SK-N-SH (cell line): ENCODE results near the gene WWOX. TPM values are rescaled to one million over a fixed set of nuclear protein-coding genes. Genes with fewer than 3 reads are reported as not detected.

Experiments
- CTCF ChIA-PET: fragments of 300-600, 350-600 bp; formaldehyde crosslinking; extraction: SDS; loops from one replicate; lab custom pipeline; 2021; lab: Yijun Ruan, JAX
- POLR2A ChIA-PET: fragments of 350-600 bp; sonication (Branson Sonifier 250); formaldehyde crosslinking; extraction: SDS; loops from one replicate; lab custom pipeline; 2020; ENCODE audit warnings: antibody characterized with exemption, inconsistent platforms; lab: Yijun Ruan, JAX
- DNase-seq: peaks from one replicate; pipeline ENCODE4 v3.0.0; 2012
- H2AFZ ChIP-seq: fragments of 200-600 bp; sonication (generic); 2 replicates; pipeline ENCODE4 v1.8.1; 2016; ENCODE audit warnings: antibody characterized with exemption, mild to moderate bottlenecking, low read depth
- H3F3A ChIP-seq: fragments of 200-600 bp; sonication (generic); replicated peaks from 2 replicates; pipeline ENCODE3; 2016; ENCODE audit warnings: antibody characterized with exemption, mild to moderate bottlenecking; ENCODE audit not compliant: insufficient read depth
- H3K27ac ChIP-seq, 2 experiments: fragments of 200-500 bp in 1 of 2; fragments of 200-600 bp in 1 of 2; sonication (Bioruptor generic) in 1 of 2; sonication (generic), shearing (Covaris generic) in 1 of 2; 2 replicates each; pipeline versions ENCODE4 v1.5.1 to v1.6.1; 2014 to 2016; ENCODE audit warnings: low read depth in 2 of 2, inconsistent platforms in 1 of 2, low read length in 1 of 2, mild to moderate bottlenecking in 1 of 2, mixed read lengths in 1 of 2
- H3K27me3 ChIP-seq: fragments of 200-600 bp; sonication (generic), shearing (Covaris generic); 2 replicates; pipeline ENCODE4 v1.6.1; 2016; ENCODE audit warnings: mixed run types; ENCODE audit not compliant: insufficient read depth
- H3K36me3 ChIP-seq, 2 experiments: fragments of 200-500 bp in 1 of 2; fragments of 200-600 bp in 1 of 2; sonication (Bioruptor generic) in 1 of 2; sonication (generic) in 1 of 2; replicated peaks in 1 of 2; 2 replicates each; pipeline versions ENCODE3 to v1.5.1; 2014 to 2016; ENCODE audit warnings: low read length in 1 of 2, mild to moderate bottlenecking in 1 of 2; ENCODE audit not compliant: insufficient read depth in 2 of 2, control insufficient read depth in 1 of 2
- H3K4me1 ChIP-seq, 2 experiments: fragments of 200-500 bp in 1 of 2; fragments of 200-600 bp in 1 of 2; sonication (Bioruptor generic) in 1 of 2; sonication (generic), shearing (Covaris generic) in 1 of 2; 2 replicates each; pipeline versions ENCODE4 v1.5.1 to v1.6.1; 2014 to 2016; ENCODE audit warnings: low read depth in 1 of 2, low read length in 1 of 2, mixed run types in 1 of 2; ENCODE audit not compliant: insufficient read depth in 2 of 2, control insufficient read depth in 1 of 2
- H3K4me2 ChIP-seq: fragments of 200-600 bp; sonication (generic), shearing (Covaris generic); 2 replicates; pipeline ENCODE4 v1.6.1; 2017; ENCODE audit warnings: mixed run types
- H3K4me3 ChIP-seq, 2 experiments: fragments of 200-500 bp in 1 of 2; fragments of 200-600 bp in 1 of 2; sonication (Bioruptor generic) in 1 of 2; sonication (generic), shearing (Covaris generic) in 1 of 2; 2 replicates each; pipeline versions ENCODE4 v1.5.1 to v1.8.1; 2014 to 2016; ENCODE audit warnings: low read depth in 2 of 2, inconsistent platforms in 1 of 2, low read length in 1 of 2, mild to moderate bottlenecking in 1 of 2, mixed read lengths in 1 of 2, moderate library complexity in 1 of 2
- H3K79me2 ChIP-seq: fragments of 200-600 bp; sonication (generic); 2 replicates; pipeline ENCODE4 v1.8.1; 2017; ENCODE audit warnings: mild to moderate bottlenecking; ENCODE audit not compliant: insufficient read depth
- H3K9ac ChIP-seq: fragments of 200-600 bp; sonication (generic); 2 replicates; pipeline ENCODE4 v1.6.1; 2017; ENCODE audit warnings: mixed run types
- H3K9me2 ChIP-seq: fragments of 200-600 bp; sonication (generic); 2 replicates; pipeline ENCODE4 v1.6.1; 2017; ENCODE audit warnings: mixed run types
- H3K9me3 ChIP-seq: fragments of 200-600 bp; sonication (generic); 2 replicates; pipeline ENCODE4 v1.6.1; 2017; ENCODE audit warnings: mixed run types, mild to moderate bottlenecking, moderate library complexity
- H4K20me1 ChIP-seq: fragments of 200-600 bp; sonication (generic); 2 replicates; pipeline ENCODE4 v1.6.1; 2017; ENCODE audit warnings: mild to moderate bottlenecking, mixed run types; ENCODE audit not compliant: insufficient read depth
- ELF1 ChIP-seq: IDR thresholded peaks from 2 replicates; pipeline ENCODE4 v1.4.0; 2012
- EZH2phosphoT487 ChIP-seq: fragments of 200-600 bp; sonication (generic); IDR thresholded peaks from 2 replicates; pipeline ENCODE4 v1.6.1; 2017; ENCODE audit warnings: low read depth, mixed run types, mild to moderate bottlenecking, antibody characterized with exemption, moderate library complexity, borderline replicate concordance
- GABPA ChIP-seq: IDR thresholded peaks from 2 replicates; pipeline ENCODE4 v1.4.0; 2012; ENCODE audit warnings: low read depth, mild to moderate bottlenecking
- MEF2A ChIP-seq: IDR thresholded peaks from 2 replicates; pipeline ENCODE4 v1.4.0; 2012; ENCODE audit warnings: low read depth, borderline replicate concordance
- MXI1 ChIP-seq: IDR thresholded peaks from 2 replicates; pipeline ENCODE4 v1.6.1; 2012; ENCODE audit warnings: mild to moderate bottlenecking, low read depth, low read length, improper control_type of control experiment
- NFIC ChIP-seq: IDR thresholded peaks from 2 replicates; pipeline ENCODE4 v1.4.0; 2012; ENCODE audit warnings: borderline replicate concordance
- RAD21 ChIP-seq: IDR thresholded peaks from 2 replicates; pipeline ENCODE4 v1.6.1; 2012; ENCODE audit warnings: mild to moderate bottlenecking, low read length
- RCOR1 ChIP-seq: fragments of 150-350 bp; IDR thresholded peaks from 2 replicates; pipeline ENCODE4 v1.6.1; 2017; ENCODE audit warnings: antibody characterized with exemption, low read length
- RFX5 ChIP-seq: IDR thresholded peaks from 2 replicates; pipeline ENCODE4 v1.6.1; 2012; ENCODE audit warnings: mild to moderate bottlenecking, improper control_type of control experiment, low read length
- RXRA ChIP-seq: IDR thresholded peaks from 2 replicates; pipeline ENCODE4 v1.4.0; 2012; ENCODE audit warnings: low read depth, mild to moderate bottlenecking, borderline replicate concordance
- SIN3A ChIP-seq: IDR thresholded peaks from 2 replicates; pipeline ENCODE4 v1.6.1; 2012; ENCODE audit warnings: low read depth, mild to moderate bottlenecking, low read length, moderate library complexity, borderline replicate concordance
- TAF1 ChIP-seq: IDR thresholded peaks from 2 replicates; pipeline ENCODE4 v1.6.1; 2012; ENCODE audit warnings: low read depth, mild to moderate bottlenecking, low read length, moderate library complexity, borderline replicate concordance
- TCF12 ChIP-seq: IDR thresholded peaks from 2 replicates; pipeline ENCODE4 v1.4.0; 2012
- YY1 ChIP-seq: IDR thresholded peaks from 2 replicates; pipeline ENCODE4 v1.4.0; 2012; ENCODE audit warnings: low read depth, mild to moderate bottlenecking
- WGBS: methylation state at CpG from one replicate; pipeline ENCODE4 v1.1.6; 2017; ENCODE audit warnings: low lambda C conversion rate; 5-methylcytosine and 5-hydroxymethylcytosine counted together
- polyA plus RNA-seq, 3 experiments: library from polyadenylated mRNA; depleted of rRNA; stranded (reverse); fragments of >200 nt; gene quantifications; 2 replicates each; pipeline ENCODE4 v1.2.3, GENCODE V29; 2012
- TF ChIP-seq, protein P1 (sequence below): fragments of 200-600 bp; sonication (generic); IDR thresholded peaks from 2 replicates; pipeline ENCODE4 v1.6.1; 2017; ENCODE audit warnings: antibody characterized with exemption, mild to moderate bottlenecking, moderate library complexity
- TF ChIP-seq, protein P2 (sequence below): IDR thresholded peaks from 2 replicates; pipeline ENCODE4 v1.4.0; 2012; ENCODE audit warnings: low read depth, borderline replicate concordance

WWOX gene
- polyA plus RNA-seq, 1 of the 3 experiments (the other 2 are of a cell fraction) = 10.8 TPM

DNA sequence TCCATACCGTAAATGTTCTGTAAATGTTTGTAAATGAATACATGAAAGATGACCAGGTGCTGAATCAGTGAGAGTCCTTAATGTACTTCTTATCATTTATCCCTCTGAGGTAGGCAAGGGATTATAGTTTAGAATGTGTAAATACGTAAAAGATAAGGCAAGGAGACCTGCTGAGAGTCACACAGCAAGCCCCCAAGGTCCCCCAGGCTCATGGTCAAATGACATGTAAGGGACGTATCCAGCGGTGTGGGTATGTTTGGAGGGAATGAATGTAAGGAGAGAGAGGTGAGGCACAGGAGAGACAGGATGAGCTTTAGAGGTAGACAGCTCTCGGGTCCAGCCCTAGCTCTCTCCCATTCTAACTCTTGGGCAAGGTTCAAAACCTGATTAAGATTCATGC lies 341.8 kb downstream of the WWOX start:
- H3K36me3 ChIP-seq = no peaks in the 10 kb centered on the region
- H3K9me3 ChIP-seq = no peaks in the 10 kb centered on the region
- 81% methylated on average over 5 of the region's 5 CpGs for WGBS
- H3K9me2 ChIP-seq = no peaks in the 10 kb centered on the region
- H3K4me3 ChIP-seq = no peak overlapping the region
- H2AFZ ChIP-seq = no peak overlapping the region
- no peaks in the 10 kb centered on the region for H3F3A ChIP-seq
- H3K27me3 ChIP-seq = no peaks in the 10 kb centered on the region
- no peaks in the 10 kb centered on the region for H3K79me2 ChIP-seq
- TF ChIP-seq YY1 = no peak
- TF ChIP-seq, protein P1, sequence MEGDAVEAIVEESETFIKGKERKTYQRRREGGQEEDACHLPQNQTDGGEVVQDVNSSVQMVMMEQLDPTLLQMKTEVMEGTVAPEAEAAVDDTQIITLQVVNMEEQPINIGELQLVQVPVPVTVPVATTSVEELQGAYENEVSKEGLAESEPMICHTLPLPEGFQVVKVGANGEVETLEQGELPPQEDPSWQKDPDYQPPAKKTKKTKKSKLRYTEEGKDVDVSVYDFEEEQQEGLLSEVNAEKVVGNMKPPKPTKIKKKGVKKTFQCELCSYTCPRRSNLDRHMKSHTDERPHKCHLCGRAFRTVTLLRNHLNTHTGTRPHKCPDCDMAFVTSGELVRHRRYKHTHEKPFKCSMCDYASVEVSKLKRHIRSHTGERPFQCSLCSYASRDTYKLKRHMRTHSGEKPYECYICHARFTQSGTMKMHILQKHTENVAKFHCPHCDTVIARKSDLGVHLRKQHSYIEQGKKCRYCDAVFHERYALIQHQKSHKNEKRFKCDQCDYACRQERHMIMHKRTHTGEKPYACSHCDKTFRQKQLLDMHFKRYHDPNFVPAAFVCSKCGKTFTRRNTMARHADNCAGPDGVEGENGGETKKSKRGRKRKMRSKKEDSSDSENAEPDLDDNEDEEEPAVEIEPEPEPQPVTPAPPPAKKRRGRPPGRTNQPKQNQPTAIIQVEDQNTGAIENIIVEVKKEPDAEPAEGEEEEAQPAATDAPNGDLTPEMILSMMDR = no peak
- no peak for TF ChIP-seq RCOR1
- H4K20me1 ChIP-seq = no peaks in the 10 kb centered on the region
- no peak for DNase-seq
- POLR2A ChIA-PET = no interaction called here
- H3K9ac ChIP-seq = no peak overlapping the region
- CTCF ChIA-PET = interaction anchor here (1.1 kb wide), 1 partner anchor 12 kb away, joined by 3 read pairs; no protein-coding TSS in a partner anchor
- no peak overlapping the region for H3K4me2 ChIP-seq
- no peaks in the 10 kb centered on the region for H3K4me1 ChIP-seq
- no peak overlapping the region for H3K27ac ChIP-seq

DNA sequence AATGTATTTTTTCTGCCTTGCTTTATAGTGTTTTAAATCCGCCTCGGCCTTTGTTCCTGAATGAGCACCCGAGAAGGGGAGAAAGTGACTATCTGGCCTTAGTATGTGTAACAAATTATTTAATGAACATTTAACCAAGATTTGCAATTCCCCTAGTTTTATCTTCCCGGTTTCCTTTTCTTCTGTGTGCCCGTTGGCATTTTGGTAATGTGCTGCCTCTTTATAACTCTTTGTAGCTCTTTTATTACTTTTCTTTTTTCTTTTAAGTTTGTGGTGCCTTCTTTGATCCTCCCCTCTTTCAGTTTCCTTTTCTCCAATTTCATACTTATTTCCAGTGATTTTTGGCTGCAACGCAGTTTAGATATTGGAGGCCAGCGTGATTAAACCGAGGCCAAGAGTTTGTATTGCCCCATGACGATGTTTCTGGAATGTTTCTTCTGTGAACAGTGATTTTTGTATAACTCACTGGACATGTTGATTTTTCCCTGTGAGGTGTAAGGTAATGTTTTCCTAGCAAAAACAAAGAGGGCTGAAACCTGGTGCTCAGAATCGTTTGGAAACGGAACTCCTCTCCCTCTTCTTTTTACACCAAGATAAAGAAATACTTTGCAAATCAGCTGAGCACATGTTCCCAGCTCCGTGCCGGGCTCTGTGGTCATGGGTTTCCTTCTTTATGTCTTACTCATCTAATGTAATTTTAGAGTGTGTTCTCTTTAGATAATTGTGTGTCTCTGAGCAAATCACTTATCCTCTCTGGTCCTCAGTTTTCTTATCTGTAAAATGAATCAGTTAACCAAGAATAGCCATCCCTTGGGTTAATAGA lies 344.3 kb downstream of the WWOX start:
- Histone ChIP-seq H2AFZ (no peak overlapping the region), H3K9ac (no peak overlapping the region), H3K79me2 (no peaks in the 10 kb centered on the region), H3K9me3 (no peaks in the 10 kb centered on the region), H3K4me3 (no peak overlapping the region), H3K4me1 (no peaks in the 10 kb centered on the region), H3K4me2 (no peak overlapping the region), H3K9me2 (no peaks in the 10 kb centered on the region), H3K27me3 (no peaks in the 10 kb centered on the region), H3K27ac (no peak overlapping the region), H3F3A (no peaks in the 10 kb centered on the region), H4K20me1 (no peaks in the 10 kb centered on the region), H3K36me3 (no peaks in the 10 kb centered on the region)
- 73% methylated on average over 13 of the region's 13 CpGs for WGBS
- TF ChIP-seq EZH2phosphoT487 = no peak
- TF ChIP-seq GABPA = no peak
- no peak for TF ChIP-seq RXRA
- TF ChIP-seq, protein P2, sequence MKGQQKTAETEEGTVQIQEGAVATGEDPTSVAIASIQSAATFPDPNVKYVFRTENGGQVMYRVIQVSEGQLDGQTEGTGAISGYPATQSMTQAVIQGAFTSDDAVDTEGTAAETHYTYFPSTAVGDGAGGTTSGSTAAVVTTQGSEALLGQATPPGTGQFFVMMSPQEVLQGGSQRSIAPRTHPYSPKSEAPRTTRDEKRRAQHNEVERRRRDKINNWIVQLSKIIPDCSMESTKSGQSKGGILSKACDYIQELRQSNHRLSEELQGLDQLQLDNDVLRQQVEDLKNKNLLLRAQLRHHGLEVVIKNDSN = no peak
- no peak for TF ChIP-seq RCOR1
- no peak for TF ChIP-seq YY1
- TF ChIP-seq RFX5 = no peak
- TF ChIP-seq, protein P1 = no peak
- no peak for TF ChIP-seq MEF2A
- TF ChIP-seq RAD21 = no peak
- TF ChIP-seq TCF12 = no peak
- TF ChIP-seq MXI1 = no peak
- no peak for TF ChIP-seq ELF1
- no peak for TF ChIP-seq TAF1
- no peak for TF ChIP-seq NFIC
- no peak for TF ChIP-seq SIN3A
- ChIA-PET CTCF (no interaction called here), POLR2A (no interaction called here)
- no peak for DNase-seq
